ENCODE data around the gene STOX2.
A peak's percentile ranks its signal among the peaks of the same experiment; 100 is the strongest.
"Not testable (repeated sequence)": the region's sequence is repeated elsewhere in the genome, so short reads cannot be mapped to it uniquely, and the experiment has no call there.

Gene STOX2

DNA sequence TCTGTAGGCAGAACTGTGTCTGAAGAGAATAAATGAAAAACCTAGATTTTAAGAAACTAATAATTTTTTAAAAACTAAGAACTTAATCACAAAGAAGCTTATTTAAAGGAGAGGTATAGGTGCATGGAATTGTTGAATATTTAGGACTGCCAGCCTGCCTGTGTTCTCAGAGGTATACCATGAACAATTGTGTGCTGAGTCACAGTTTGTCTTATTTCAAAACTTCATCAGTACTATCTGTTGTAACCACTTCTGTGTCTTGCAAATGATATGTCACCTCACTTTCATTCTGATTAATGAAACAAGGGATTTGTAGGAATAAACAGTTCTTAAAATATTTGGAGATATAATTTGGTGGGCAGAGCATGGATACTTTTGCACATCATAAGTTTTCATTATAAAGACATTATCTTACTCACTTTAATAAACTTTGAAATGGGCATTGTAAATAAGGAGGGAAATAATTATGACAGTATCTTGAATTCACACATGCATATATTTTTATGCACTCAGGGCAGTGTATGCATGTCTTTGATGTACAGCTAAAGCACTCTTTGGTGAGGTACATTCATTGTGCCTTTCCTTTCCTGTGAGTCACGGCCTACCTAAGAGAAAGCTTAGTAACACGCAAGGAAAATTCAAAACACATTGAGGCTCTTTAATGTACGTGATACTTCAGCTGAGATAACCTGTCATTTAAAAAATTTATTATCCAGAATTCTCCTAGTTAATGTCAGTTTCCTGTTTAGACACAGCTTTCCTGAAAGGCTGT is 31.7 kb downstream of the STOX2 start:
- DNase-seq: peak; percentile 34

DNA sequence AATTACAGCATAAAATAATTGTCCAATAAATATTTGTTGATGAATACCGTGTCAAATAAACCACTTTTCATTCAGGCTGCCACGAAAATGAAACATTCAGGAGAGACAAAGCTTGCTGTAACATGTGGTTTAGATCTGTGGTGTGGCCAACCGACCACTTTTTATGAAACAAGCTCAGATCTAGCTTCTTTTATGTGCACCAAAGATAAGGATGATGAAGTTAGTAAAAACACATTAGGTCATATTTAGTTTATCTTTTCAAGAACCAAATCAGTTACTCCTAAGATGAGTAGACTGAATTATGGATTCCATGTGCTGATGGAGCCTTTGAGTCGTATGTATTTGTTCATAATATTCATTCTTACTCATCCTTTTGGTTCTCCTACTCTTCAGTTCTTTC is 35.8 kb downstream of the STOX2 start:
- peak; percentile 80 for DNase-seq

DNA sequence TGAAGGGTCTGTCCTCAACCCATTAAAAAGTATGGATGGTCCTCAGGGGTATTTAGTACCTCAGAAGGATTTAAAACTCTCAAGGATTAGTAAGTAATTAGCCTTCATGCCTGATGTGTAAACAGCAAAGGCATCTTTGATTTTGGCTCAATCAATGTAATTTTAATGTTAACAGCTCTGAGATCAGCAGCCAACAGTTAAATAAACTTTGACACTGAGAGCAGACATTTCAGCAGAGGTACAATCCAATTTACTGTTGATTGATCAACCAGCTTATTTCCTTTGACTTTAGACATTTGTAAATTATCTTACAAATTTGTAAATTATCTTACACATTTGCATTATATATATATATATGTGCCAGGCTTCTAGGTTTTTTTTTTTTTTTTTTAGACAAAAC is 36.9 kb downstream of the STOX2 start:
- no peak for DNase-seq

DNA sequence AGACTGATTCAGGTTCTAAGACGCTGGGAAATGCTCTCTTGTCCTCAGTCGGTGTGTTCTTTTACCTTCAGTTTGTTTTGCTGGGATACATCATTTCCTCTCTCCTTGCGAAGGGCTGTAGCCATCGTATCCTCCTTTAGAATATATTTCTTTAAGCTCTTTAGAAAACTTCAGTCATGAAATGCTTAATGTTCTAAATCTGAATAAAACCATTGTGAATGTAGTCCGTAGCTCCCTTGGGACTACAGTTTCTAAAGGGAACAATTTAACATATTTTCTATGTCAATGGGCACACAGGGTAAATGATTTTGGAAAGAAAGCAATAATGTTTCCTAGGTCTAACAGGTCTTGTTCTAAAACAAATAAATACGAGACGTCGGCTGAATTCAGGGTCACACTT is 40.6 kb downstream of the STOX2 start:
- DNase-seq: no peak

DNA sequence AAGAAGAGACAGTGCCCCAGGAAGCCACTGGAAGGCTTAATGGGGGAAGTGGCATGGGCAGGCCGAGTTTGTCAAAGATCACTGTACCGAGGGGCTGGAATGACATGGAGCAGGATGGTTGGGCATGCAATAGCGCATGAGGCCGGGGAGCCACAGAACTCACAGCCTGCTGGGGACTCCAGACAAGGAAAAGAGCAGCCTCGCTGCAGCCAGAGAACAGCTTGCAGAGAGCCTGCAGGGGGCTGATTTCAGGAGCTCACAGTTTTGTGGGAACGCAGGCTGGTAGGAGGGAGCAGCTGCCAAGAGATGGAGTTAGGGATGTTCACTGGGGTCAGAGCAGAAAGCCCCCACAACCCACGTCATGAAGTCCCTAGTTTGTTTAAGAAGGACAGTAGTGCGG is 45.4 kb downstream of the STOX2 start:
- no peak for DNase-seq

DNA sequence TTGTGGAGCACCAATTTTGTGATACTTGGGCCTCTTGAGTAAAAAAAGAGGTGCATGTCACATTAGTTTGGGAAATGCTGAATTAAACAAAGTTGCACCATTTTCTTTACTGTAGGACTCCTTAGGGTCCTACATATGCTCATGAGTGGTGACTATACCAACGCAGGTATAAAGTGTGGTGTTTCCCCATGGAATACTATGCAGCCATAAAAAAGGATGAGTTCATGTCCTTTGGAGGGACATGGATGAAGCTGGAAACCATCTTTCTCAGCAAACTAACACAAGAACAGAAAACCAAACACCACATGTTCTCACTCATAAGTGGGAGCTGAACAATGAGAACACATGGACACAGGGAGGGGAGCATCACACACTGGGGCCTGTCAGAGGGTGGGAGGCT is 47.5 kb downstream of the STOX2 start:
- DNase-seq: not testable (repeated sequence)

DNA sequence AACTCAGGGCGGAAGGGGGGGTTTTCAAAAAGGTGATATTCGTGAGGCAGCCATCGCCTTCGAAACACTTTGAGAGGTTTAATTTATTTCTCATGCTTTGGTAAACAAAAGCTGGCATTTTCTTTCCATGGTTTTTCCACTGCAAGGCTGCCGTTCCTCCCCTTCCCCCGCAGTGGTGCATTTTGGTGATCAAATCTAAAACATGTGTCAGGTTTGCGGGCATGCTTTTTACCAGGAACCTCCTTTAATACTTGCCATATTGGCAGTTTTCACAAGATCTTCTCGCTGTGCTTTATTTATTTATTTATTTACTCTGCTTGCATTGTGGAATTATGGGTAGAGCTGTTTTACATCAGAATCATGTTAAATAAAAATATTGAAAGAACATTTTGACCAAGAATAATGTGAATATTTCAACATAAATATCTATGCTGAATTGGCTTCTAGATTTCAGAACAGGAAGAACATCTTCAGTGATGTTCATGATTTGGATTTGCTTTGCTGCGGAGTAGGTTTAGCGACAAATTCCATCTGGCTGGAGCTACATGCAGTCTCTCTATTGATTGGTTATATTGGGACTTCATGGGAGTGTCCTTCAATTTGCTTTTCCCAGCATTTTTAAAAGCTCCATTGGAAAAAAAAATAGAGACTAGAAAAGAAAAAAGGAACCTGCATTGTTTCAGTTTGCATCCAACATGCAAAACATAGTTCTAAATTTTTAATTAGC is 54.4 kb downstream of the STOX2 start:
- no peak for DNase-seq

DNA sequence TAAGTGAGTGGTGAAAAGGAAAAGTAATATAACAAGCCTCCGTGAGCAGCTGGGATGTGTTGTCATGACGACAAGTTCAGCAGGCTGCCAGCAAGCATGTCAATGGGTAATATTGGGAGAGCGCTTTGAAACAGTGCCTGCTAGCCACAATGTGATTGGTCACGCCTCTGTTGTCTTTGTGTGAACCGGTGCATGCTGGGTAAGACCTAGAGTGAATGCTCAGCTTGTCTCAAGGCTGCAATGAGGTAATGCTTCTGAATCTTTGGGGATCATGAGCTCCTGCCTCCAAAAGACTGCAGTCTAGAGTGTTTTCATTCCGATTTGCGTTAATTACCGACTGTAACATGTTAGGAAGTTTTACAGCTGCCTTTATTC is 54.9 kb downstream of the STOX2 start:
- DNase-seq: peak; percentile 42

DNA sequence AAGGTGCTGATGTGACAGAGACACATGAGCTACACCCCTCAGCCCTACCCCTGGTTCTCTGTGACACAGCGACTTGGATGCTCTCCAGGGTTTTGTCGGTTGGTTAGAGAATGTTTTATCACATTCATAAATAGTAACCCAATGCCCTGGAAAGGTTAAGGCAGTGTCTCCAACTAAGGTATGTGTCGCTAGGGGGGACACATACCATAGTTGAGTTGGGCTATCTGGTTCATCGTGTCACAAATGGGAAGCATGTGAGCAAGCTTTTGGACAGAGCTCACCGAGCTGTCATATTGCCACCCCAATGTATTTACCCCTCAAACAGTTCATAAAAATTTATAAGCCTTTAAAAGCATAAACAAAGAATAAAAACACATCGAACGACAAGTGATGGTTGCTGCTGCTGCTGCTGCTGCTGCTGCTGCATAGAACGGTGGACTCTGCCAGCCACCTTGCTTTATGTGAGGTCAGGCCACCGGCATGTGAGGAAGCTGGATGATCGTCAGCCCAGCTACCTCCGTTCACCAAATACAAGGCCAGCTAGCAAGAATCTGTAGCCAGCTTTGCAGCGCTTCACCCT is 55.9 kb downstream of the STOX2 start:
- no peak for DNase-seq

DNA sequence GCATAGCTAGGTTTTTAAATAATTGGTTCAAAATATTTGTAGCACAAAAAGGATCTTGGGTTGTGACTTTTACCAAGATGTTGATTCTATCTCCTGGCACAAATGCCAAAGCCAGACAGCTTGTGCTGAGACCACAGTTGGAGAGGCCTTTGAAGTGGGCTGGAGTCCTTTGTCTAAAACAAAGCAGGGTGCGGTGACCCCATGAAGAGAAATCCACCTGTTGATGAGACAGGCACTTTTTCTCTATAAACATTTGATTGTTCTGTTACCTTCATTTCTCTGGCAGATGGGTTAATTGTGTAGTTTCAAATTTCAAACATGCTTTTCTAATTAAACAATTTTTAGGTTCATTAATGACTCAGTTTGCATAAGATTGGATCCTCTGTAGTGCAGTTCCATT is 56.7 kb downstream of the STOX2 start:
- no peak for DNase-seq

DNA sequence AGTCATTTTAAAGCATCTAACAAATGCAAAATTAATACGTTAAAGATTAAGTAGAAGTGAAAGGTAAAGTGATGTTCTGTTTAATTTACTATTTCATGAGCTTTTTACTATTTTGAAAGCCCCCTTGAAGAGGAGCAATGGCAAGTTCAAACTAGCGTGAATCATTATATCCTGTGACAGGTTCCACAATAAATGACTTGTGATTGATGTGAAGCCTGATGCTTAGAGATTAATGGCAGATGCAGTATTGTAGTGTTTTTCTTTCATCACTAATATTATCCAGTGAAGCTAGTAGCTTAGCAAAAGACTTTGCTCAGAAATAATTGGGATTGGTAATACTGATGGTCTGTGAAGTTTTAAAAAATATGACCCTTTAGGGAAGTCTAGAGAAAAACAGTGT is 57.3 kb downstream of the STOX2 start:
- DNase-seq: no peak

DNA sequence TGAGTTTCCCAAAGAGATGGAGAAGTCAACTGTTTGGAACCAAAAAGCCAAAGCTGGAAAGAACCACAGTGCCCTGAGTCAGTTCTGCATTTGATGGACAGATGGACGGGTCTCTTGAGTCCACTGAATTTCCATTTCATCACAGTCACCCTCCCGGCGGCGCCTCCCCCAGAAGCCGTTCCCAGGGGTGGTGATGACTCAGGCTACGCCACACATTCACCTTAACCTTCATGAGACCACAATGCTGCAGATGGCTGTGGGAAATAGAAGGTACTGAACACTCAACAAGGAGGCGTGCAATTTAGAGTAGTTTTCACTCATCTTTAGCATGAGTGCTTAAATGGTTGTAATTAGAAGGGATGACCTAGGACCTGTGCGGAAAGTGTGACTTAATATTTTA is 61.3 kb downstream of the STOX2 start:
- no peak for DNase-seq

DNA sequence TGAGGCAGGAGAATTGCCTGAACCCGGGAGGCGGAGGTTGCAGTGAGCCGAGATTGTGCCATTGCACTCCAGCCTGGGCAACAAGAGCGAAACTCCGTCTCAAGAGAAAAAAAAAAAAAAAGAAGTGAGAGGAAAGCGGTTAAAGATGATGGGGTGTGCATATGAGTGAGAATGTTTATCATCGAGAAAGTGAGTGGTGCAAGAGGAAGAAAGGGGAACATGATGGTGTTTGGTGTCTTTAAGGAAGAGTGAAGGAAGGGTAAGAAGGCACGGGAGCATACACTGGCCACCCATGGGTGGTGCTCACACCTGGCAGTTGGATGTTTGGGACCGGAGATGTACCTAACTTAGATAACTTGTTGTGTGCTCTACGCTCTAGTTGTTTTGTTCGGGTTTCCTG is 62.2 kb downstream of the STOX2 start:
- DNase-seq: no peak

DNA sequence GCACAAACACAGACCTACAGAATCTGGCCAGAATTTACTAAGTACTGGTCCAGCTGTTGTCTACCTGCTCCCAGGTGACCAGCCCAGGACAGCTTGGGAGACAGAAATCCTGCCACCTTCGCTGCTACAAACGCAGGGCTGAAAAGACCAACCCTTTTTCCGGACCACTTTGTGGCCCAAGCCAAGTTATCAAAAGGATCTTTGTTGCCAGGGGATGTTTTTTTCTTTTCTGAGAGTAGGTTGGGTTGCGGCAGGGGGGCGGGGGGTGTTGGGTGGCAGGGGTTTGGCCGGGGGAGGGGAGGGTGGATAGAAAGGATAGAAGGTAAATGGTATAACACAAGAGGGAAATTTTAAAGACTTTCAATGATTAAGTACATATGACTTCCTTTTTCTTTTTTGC is 63.4 kb downstream of the STOX2 start:
- DNase-seq: no peak

DNA sequence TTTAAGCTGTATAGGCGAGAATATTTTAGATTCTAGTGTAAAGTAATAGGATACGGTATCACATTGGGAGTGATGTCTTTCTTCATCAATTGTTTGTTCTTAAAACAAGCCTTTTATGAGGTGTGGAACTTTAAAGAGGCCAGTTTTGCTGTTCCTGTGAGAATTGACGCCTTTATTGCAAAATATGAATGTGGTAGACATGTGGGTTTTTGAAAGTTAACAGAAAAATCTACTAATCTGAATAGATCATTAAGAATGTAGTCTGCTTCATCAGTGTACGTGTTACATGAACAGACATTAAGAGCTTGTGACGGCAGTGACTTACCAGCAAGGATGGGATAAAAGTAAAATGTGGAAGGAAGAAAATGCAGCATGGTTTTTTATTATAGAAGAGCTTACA is 63.8 kb downstream of the STOX2 start:
- no peak for DNase-seq

DNA sequence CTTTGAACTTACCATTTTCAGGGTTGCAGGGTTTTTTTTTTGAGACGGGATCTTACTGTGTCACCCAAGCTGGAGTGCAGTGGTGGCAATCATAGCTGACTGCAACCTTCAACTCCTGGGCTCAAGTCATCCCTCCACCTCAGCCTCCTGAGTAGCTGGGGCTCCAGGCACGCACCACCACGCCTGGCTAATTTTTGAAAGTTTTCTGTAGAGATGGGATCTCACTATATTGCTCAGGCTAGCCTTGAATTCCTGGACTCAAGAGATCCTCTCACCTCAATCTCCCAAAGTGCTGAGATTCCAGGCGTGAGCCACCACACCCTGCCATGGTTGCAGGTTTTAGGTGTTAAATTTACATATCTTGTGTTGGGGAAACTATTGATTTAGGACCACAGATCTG is 64.5 kb downstream of the STOX2 start:
- no peak for DNase-seq

DNA sequence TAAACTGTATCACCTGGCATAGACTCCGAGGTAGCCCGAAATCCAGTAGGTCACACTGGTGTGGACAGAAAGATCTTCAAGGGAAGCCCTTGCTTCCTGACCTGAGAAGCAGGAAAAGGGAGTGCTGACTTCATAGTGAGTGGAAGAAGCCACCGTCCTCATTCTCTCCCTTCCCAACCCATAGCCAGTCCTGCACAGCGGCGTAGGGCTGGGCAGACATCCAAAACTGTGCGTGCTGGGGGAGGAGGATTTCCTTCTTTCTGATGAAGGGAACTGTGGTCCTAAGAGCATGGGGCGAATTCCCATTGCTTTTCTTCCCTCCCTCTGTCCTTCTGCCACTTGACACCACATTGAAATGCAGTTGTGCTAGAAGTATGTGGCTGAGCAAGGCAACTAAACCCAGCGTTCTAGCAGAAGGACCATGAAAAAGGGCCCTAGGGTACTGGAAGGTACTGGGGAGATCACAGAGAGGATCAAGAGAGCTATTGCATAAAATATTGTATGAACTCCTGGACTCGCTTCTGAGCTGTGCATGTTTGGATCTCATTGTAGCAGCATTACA is 66.9 kb downstream of the STOX2 start:
- DNase-seq: no peak

DNA sequence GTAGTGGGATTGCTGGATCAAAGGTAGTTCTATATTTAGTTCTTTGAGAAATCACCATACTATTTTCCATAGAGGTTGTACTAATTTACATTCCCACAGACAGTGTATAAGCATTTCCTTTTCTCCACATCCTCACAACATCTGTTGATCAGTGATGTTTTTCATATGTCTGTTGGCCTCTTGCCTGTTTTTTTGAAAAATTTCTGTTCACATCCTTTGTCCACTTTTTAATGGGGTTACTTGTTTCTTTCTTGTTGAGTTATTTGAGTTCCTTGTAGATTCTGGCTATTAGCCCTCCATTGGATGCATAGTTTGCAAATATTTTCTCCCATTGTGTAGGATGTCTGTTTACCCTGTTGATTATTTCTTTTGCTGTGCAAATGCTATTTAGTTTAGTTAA is 72.6 kb downstream of the STOX2 start:
- DNase-seq: no peak

DNA sequence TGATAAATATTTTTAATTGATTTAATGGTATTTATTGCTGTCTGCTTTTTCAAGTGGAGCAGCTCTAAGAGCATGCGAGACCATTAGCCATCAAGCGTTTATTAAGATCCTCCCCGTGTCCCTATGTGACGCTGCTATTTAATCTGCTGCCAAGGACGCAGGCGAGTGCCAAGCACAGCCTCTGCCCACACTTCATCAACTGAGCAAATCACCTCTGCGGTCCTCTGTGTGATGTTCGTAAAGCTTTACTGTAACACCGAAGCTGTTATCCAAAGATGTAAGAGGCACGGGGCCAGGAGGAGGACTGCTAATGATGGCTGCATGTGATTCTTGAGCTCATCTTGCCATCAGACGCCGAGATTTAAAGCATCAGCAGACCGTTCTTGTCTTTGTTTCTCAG is 79.5 kb downstream of the STOX2 start:
- no peak for DNase-seq

DNA sequence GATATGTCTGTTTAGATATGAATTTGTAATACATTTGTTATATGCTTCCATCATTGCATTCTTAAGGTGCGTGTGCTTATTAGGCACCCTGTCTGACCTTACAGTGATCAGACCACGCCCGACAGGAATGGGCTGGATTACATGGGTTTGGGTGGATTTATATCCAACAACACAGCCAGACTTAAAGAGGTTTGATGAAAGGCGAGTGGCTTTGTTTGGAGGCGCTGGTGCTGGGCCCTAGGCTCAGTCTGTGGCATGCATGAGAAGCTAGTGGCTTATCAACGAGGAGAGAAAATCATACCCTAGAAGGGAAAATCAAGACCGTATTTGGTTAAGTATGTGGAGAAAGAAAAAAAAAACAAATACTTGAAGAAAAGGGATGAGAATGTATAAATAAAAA is 80.7 kb downstream of the STOX2 start:
- DNase-seq: no peak

DNA sequence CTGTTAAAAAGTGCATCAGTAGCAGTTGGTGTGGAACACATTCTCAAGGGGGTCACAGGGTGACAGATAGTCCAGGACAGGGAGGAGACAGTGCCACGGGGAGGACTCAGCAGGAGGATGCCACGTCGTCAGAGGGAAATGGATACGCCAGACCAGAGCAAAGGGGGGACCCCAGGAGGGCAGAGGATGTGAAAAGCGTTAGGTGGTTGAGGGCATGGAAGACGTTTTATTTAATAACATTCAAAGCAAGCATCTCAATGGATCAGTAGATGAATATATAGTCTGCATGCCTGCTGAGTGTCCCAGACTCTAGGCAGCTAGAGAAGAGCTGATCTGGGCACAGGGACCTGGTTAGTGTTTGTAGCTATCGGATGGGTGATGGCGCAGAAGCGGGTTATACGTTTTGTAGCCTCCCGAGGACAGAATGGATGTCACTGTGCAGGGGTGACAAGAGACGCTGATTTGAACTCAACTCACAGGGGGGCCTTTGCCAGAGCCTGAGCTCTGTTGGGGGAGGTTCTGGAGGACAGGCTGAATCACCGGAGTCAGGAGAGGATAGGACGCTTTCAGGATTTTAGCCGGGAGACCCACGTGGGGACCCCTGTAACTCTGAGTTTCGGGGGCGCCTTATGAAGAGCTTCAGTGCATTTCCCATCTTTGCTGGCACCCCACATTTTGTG is 81.3 kb downstream of the STOX2 start:
- no peak for DNase-seq

DNA sequence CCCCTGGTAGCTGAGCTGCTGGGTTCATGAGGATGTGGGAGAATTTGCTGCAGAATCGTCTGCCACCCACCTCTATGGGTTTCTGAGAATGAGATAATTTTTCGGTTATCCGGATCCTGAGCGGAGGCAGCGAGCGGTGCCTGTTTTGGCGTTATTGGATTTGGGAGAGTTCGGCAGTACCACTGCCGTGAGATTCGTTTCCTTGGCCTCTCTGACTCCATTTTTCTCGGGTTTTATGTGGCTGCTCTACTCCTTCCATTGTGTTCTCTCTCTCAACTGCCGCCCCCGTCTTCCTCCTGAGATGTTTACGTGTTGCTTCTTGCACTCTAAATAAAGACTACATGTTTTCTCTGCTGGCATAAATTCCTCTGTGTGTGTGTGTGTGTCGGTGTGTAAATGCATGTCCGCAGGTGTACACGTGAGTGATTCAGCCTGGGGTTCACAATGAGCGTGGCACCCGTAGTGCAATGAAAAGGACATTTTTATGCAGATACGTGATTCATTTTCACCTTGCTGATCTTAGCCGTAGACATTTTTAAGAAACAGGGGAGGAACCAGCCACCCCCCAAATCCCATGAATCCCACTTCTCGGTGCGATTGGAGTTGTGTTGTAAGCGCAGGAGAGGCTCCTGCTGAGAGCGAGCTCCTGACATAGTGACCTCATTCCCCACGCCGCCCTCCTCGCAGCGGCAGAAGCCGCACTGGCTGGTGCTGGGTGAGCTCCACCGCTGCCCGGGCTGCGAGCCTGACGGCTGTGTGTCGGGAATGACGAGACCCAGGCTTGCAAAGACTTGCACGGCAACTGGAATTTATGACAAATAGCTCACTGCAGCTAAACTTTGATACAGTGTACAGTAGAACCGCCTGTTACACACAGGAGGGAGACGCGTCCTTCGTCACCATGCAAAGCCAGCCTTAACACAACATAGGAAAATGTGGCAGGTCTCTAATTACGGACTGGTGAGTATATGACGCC is 82.2 kb downstream of the STOX2 start:
- DNase-seq: no peak

Data from OCI-M1 (cell line).